Liver (tissue), 9 donors: ENCODE measurements around the gene FITM1. TPM values are rescaled to one million over a fixed set of nuclear protein-coding genes. Genes with fewer than 3 reads are reported as not detected.

ENCODE experiments used
- DNase-seq: peaks from one replicate; pipeline ENCODE4 v3.0.0-alpha.2; 2017; ENCODE audit warnings: low spot score
- H3K27ac ChIP-seq, 2 donors: one replicate each; pipeline ENCODE4 v1.7.0; 2013; ENCODE audit warnings: inconsistent platforms in 2 of 2, low read length in 2 of 2, control low read depth in 1 of 2, low read depth in 1 of 2, mild to moderate bottlenecking in 1 of 2
- H3K27me3 ChIP-seq, 4 donors: one replicate each; pipeline versions ENCODE4 v1.6.1 to v1.7.0; 2013; ENCODE audit warnings: low read length in 3 of 4, inconsistent platforms in 1 of 4, mild to moderate bottlenecking in 1 of 4, moderate library complexity in 1 of 4; ENCODE audit not compliant: control insufficient read depth in 4 of 4, insufficient read depth in 4 of 4
- H3K36me3 ChIP-seq, 4 donors: one replicate each; pipeline versions ENCODE4 v1.6.1 to v1.7.0; 2013; ENCODE audit warnings: low read length in 3 of 4, mild to moderate bottlenecking in 3 of 4, low read depth in 1 of 4, moderate library complexity in 1 of 4; ENCODE audit not compliant: control insufficient read depth in 4 of 4, insufficient read depth in 3 of 4
- H3K4me1 ChIP-seq, 4 donors: one replicate each; pipeline versions ENCODE4 v1.6.1 to v1.7.0; 2013; ENCODE audit warnings: low read length in 3 of 4, mild to moderate bottlenecking in 3 of 4, moderate library complexity in 1 of 4; ENCODE audit not compliant: control insufficient read depth in 4 of 4, insufficient read depth in 4 of 4
- H3K4me3 ChIP-seq, 3 donors: one replicate each; pipeline versions ENCODE4 v1.6.1 to v1.7.0; 2013; ENCODE audit warnings: low read length in 3 of 3, control low read depth in 1 of 3, low read depth in 1 of 3, mild to moderate bottlenecking in 1 of 3
- H3K9ac ChIP-seq, 2 donors: one replicate each; pipeline ENCODE4 v1.7.0; 2013; ENCODE audit warnings: low read length in 2 of 2, mild to moderate bottlenecking in 2 of 2, moderate library complexity in 2 of 2, control low read depth in 1 of 2, low read depth in 1 of 2
- H3K9me3 ChIP-seq, 4 donors: one replicate each; pipeline versions ENCODE4 v1.6.1 to v1.7.0; 2013; ENCODE audit warnings: low read length in 3 of 4; ENCODE audit not compliant: control insufficient read depth in 4 of 4
- EGR1 ChIP-seq, 2 donors: IDR thresholded peaks; 2 replicates each; pipeline ENCODE4 v1.6.1; 2016 to 2018; ENCODE audit warnings: antibody characterized with exemption in 2 of 2, low read depth in 2 of 2
- FOXA1 ChIP-seq: IDR thresholded peaks from 2 replicates; pipeline ENCODE4 v1.6.1; 2016; ENCODE audit warnings: antibody characterized with exemption
- FOXA2 ChIP-seq: IDR thresholded peaks from 2 replicates; pipeline ENCODE4 v1.6.1; 2016; ENCODE audit warnings: antibody characterized with exemption
- GABPA ChIP-seq, 2 donors: IDR thresholded peaks in 1 of 2; conservative IDR thresholded peaks in 1 of 2; 2 replicates each; pipeline ENCODE4 v1.6.1; 2016; ENCODE audit warnings: antibody characterized with exemption in 2 of 2, mild to moderate bottlenecking in 1 of 2, moderate library complexity in 1 of 2
- HNF4A ChIP-seq, 2 donors: conservative IDR thresholded peaks; 2 replicates each; pipeline ENCODE4 v1.6.1; 2016; ENCODE audit warnings: antibody characterized with exemption in 2 of 2, mild to moderate bottlenecking in 2 of 2
- HNF4G ChIP-seq: IDR thresholded peaks from 2 replicates; pipeline ENCODE4 v1.6.1; 2016; ENCODE audit warnings: antibody characterized with exemption
- JUND ChIP-seq, 2 donors: IDR thresholded peaks; 2 replicates each; pipeline ENCODE4 v1.6.1; 2016; ENCODE audit warnings: antibody characterized with exemption in 2 of 2
- MAX ChIP-seq: IDR thresholded peaks from 2 replicates; pipeline ENCODE4 v1.6.1; 2016; ENCODE audit warnings: antibody characterized with exemption
- NR2F2 ChIP-seq: IDR thresholded peaks from 2 replicates; pipeline ENCODE4 v1.6.1; 2016; ENCODE audit warnings: antibody characterized with exemption
- RAD21 ChIP-seq, 2 donors: IDR thresholded peaks; 2 replicates each; pipeline ENCODE4 v1.6.1; 2016; ENCODE audit warnings: antibody characterized with exemption in 2 of 2, mild to moderate bottlenecking in 2 of 2
- RXRA ChIP-seq, 2 donors: IDR thresholded peaks; 2 replicates each; pipeline ENCODE4 v1.6.1; 2017 to 2018; ENCODE audit warnings: antibody characterized with exemption in 2 of 2, mild to moderate bottlenecking in 1 of 2
- SP1 ChIP-seq: IDR thresholded peaks from 2 replicates; pipeline ENCODE4 v1.6.1; 2018; ENCODE audit warnings: antibody characterized with exemption, mild to moderate bottlenecking
- TAF1 ChIP-seq: conservative IDR thresholded peaks from 2 replicates; pipeline ENCODE4 v1.6.1; 2016; ENCODE audit warnings: antibody characterized with exemption, mild to moderate bottlenecking
- YY1 ChIP-seq: IDR thresholded peaks from 2 replicates; pipeline ENCODE4 v1.6.1; 2016; ENCODE audit warnings: antibody characterized with exemption, mild to moderate bottlenecking
- WGBS: extraction: QIAGEN DNeasy Blood & Tissue Kit; methylation state at CpG from one replicate; pipeline ENCODE4 v1.1.7; 2013; 5-methylcytosine and 5-hydroxymethylcytosine counted together
- polyA plus RNA-seq, 2 donors: library from polyadenylated mRNA; stranded (reverse) in 1 of 2; unstranded in 1 of 2; fragments of 200-250 nt in 1 of 2; fragments of >200 nt in 1 of 2; fragmentation: Nextera tagmentation in 1 of 2; extraction: Ambion mirVana in 1 of 2; gene quantifications; one replicate each; pipeline versions ENCODE4 v1.2.1 to v1.2.3, GENCODE V29; 2013 to 2015
- total RNA-seq, 2 donors: library from RNA; depleted of rRNA; stranded (reverse); fragments of >200 nt; gene quantifications; one replicate each; pipeline ENCODE4 v1.2.3, GENCODE V29; 2014
- TF ChIP-seq, protein P1 (sequence below): fragments of 150-350 bp; IDR thresholded peaks from 2 replicates; pipeline ENCODE4 v1.5.1; 2017; ENCODE audit warnings: improper control_type of control experiment, low read depth, low read length; ENCODE audit not compliant: missing input control
- TF ChIP-seq, protein P2 (sequence below): IDR thresholded peaks from 2 replicates; pipeline ENCODE4 v1.6.1; 2016; ENCODE audit warnings: antibody characterized with exemption, mild to moderate bottlenecking
- TF ChIP-seq, protein P3 (sequence below): IDR thresholded peaks from 2 replicates; pipeline ENCODE4 v1.6.1; 2016; ENCODE audit warnings: antibody characterized with exemption
- TF ChIP-seq, protein P4 (sequence below): IDR thresholded peaks from 2 replicates; pipeline ENCODE4 v1.6.1; 2016; ENCODE audit warnings: antibody characterized with exemption
- donor health status: healthy.
- donor health status: healthy.
- donor health status: healthy.
- donor health status: healthy.
- donor health status: healthy.

Gene FITM1
- total and polyA plus RNA-seq, 4 donors = 1.7 to 16.1 (median 9.1) TPM

GRCh38 chr14:24159777-24160498 lies 29.5 kb downstream of the FITM1 start (continued):
- TF ChIP-seq, protein P1, sequence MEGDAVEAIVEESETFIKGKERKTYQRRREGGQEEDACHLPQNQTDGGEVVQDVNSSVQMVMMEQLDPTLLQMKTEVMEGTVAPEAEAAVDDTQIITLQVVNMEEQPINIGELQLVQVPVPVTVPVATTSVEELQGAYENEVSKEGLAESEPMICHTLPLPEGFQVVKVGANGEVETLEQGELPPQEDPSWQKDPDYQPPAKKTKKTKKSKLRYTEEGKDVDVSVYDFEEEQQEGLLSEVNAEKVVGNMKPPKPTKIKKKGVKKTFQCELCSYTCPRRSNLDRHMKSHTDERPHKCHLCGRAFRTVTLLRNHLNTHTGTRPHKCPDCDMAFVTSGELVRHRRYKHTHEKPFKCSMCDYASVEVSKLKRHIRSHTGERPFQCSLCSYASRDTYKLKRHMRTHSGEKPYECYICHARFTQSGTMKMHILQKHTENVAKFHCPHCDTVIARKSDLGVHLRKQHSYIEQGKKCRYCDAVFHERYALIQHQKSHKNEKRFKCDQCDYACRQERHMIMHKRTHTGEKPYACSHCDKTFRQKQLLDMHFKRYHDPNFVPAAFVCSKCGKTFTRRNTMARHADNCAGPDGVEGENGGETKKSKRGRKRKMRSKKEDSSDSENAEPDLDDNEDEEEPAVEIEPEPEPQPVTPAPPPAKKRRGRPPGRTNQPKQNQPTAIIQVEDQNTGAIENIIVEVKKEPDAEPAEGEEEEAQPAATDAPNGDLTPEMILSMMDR = no peak

GRCh38 chr14:24160499-24160849 lies 30.0 kb downstream of the FITM1 start:
- H3K4me1 ChIP-seq = peaks cover 8 to 35% (median 29%) of the 10 kb centered on the region in 4 donors
- H3K27ac ChIP-seq = peak overlapping the region; percentile 71 to 91

More at GRCh38 chr14:24160499-24160849, 30.0 kb downstream of the FITM1 start:
- Histone ChIP-seq H3K4me3 (no peak overlapping the region), H3K9ac (no peak overlapping the region), H3K27me3 (no peaks in the 10 kb centered on the region), H3K9me3 (no peaks in the 10 kb centered on the region), H3K36me3 (peaks cover 25 to 56% (median 43%) of the 10 kb centered on the region in 4 donors)
- 94% methylated on average over 4 of the region's 4 CpGs for WGBS
- DNase-seq = no peak
- no peak for TF ChIP-seq GABPA (IDR thresholded peaks at IDR 0.05 in 1 of 2, conservative IDR thresholded peaks at IDR 0.05 in 1 of 2)
- no peak for TF ChIP-seq SP1
- TF ChIP-seq, protein P2, sequence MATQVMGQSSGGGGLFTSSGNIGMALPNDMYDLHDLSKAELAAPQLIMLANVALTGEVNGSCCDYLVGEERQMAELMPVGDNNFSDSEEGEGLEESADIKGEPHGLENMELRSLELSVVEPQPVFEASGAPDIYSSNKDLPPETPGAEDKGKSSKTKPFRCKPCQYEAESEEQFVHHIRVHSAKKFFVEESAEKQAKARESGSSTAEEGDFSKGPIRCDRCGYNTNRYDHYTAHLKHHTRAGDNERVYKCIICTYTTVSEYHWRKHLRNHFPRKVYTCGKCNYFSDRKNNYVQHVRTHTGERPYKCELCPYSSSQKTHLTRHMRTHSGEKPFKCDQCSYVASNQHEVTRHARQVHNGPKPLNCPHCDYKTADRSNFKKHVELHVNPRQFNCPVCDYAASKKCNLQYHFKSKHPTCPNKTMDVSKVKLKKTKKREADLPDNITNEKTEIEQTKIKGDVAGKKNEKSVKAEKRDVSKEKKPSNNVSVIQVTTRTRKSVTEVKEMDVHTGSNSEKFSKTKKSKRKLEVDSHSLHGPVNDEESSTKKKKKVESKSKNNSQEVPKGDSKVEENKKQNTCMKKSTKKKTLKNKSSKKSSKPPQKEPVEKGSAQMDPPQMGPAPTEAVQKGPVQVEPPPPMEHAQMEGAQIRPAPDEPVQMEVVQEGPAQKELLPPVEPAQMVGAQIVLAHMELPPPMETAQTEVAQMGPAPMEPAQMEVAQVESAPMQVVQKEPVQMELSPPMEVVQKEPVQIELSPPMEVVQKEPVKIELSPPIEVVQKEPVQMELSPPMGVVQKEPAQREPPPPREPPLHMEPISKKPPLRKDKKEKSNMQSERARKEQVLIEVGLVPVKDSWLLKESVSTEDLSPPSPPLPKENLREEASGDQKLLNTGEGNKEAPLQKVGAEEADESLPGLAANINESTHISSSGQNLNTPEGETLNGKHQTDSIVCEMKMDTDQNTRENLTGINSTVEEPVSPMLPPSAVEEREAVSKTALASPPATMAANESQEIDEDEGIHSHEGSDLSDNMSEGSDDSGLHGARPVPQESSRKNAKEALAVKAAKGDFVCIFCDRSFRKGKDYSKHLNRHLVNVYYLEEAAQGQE = no peak
- TF ChIP-seq EGR1 (IDR thresholded peaks at IDR 0.05; ENCODE audit: low read depth in 2 of 2) = no peak
- no peak for TF ChIP-seq FOXA2
- TF ChIP-seq, protein P3, sequence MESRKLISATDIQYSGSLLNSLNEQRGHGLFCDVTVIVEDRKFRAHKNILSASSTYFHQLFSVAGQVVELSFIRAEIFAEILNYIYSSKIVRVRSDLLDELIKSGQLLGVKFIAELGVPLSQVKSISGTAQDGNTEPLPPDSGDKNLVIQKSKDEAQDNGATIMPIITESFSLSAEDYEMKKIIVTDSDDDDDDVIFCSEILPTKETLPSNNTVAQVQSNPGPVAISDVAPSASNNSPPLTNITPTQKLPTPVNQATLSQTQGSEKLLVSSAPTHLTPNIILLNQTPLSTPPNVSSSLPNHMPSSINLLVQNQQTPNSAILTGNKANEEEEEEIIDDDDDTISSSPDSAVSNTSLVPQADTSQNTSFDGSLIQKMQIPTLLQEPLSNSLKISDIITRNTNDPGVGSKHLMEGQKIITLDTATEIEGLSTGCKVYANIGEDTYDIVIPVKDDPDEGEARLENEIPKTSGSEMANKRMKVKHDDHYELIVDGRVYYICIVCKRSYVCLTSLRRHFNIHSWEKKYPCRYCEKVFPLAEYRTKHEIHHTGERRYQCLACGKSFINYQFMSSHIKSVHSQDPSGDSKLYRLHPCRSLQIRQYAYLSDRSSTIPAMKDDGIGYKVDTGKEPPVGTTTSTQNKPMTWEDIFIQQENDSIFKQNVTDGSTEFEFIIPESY = no peak
- TF ChIP-seq YY1 = no peak
- no peak for TF ChIP-seq RXRA (IDR thresholded peaks at IDR 0.05)
- no peak for TF ChIP-seq HNF4G
- TF ChIP-seq FOXA1 = no peak
- TF ChIP-seq, protein P1 = no peak
- TF ChIP-seq, protein P4, sequence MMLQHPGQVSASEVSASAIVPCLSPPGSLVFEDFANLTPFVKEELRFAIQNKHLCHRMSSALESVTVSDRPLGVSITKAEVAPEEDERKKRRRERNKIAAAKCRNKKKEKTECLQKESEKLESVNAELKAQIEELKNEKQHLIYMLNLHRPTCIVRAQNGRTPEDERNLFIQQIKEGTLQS = no peak
- TF ChIP-seq HNF4A (conservative IDR thresholded peaks at IDR 0.05) = no peak
- no peak for TF ChIP-seq RAD21 (IDR thresholded peaks at IDR 0.05)
- no peak for TF ChIP-seq TAF1
- no peak for TF ChIP-seq MAX
- no peak for TF ChIP-seq NR2F2
- no peak for TF ChIP-seq JUND (IDR thresholded peaks at IDR 0.05)
